HG03521 (cell line): ENCODE measurements around the gene SLC35G4.
"Not testable (repeated sequence)": the region's sequence is repeated elsewhere in the genome, so short reads cannot be mapped to it uniquely, and the experiment has no call there.

Experiments used
- ATAC-seq: cut with Tn5 transposase; IDR thresholded peaks from one replicate; pipeline ENCODE4 v1.9.1; 2021; ENCODE audit warnings: mild to moderate bottlenecking, moderate library complexity; ENCODE audit not compliant: unreplicated experiment

SLC35G4 gene

GRCh38 chr18:11613073-11613472 is 3.7 kb downstream of the SLC35G4 start:
- ATAC-seq, result not testable (repeated sequence)

GRCh38 chr18:11613611-11614010 is 4.2 kb downstream of the SLC35G4 start:
- not testable (repeated sequence) for ATAC-seq

- not testable (repeated sequence) for ATAC-seq
These were observed 4.6 kb downstream of the SLC35G4 start for GRCh38 chr18:11614042-11614441.

- ATAC-seq, result not testable (repeated sequence)
These were observed 5.6 kb downstream of the SLC35G4 start for GRCh38 chr18:11614981-11615380.

DNA sequence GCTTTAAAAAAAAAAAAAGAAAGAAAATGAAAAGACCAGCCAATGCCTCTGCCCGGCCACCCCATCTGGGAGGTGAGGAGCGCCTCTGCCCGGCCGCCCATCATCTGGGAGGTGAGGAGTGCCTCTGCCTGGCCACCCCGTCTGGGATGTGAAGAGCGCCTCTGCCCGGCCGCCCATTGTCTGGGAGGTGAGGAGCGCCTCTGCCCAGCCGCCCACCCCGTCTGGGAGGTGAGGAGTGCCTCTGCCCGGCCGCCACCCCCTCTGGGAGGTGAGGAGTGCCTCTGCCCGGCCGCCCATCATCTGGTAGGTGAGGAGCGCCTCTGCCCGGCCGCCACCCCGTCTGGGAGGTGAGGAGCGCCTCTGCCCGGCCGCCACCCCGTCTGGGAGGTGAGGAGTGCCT is 37.9 kb downstream of the SLC35G4 start:
- not testable (repeated sequence) for ATAC-seq

DNA sequence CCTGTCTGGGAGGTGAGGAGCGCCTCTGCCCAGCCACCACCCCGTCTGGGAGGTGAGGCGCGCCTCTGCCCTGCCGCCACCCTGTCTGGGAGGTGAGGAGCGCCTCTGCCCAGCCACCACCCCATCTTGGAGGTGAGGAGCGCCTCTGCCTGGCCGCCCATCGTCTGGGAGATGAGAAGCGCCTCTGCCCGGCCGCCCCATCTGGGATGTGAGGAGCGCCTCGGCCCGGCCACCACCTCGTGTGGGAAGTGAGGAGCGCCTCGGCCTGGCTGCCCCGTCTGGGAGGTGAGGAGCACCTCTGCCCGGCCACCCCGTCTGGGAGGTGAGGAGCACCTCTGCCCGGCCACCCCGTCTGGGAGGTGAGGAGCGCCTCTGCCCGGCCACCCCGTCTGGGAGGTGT is 38.4 kb downstream of the SLC35G4 start:
- not testable (repeated sequence) for ATAC-seq

DNA sequence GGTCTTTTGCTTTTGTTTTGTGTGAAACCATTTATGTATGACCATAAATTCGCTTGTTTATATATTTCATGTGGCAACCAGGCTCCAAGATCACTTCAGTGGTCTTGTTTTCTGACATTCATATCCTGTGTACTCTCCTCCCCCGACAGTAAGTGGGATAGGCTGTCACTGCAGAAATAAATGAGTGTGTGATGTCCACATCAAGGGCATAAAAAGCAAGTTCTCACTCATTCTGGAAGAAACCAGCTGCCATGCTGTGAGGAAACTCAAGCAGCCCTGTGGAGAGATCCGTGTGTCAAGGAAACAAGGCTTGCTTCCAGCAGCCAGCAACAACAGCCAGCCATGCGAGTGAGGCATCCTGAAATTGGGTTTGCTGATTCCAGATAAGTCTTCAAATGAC is 40.4 kb downstream of the SLC35G4 start:
- no peak for ATAC-seq

DNA sequence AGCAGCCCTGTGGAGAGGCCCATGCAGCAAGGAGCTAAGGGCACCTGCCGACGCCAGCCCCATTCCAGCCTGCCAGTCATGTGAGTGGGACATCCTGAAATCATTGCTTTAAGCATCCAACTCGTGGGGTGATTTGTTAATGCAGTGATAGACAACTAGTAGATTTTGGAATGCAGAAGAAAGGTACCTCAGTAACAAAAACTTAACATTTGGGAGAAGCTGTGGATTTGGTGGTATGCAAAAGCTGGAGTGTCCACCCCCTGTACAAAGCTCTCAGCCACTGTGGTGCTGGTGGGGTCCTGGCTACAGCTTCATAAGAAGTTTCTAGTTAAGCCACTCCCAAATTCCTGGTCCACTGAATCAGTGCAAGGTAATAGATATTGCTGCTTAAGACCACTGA is 42.5 kb downstream of the SLC35G4 start:
- ATAC-seq, result no peak

- no peak for ATAC-seq
These were observed 44.1 kb downstream of the SLC35G4 start for GRCh38 chr18:11653521-11653920.

- no peak for ATAC-seq
These were observed 45.6 kb downstream of the SLC35G4 start for GRCh38 chr18:11654736-11655605.

- no peak for ATAC-seq
These were observed 46.2 kb downstream of the SLC35G4 start for GRCh38 chr18:11655606-11655932.

DNA sequence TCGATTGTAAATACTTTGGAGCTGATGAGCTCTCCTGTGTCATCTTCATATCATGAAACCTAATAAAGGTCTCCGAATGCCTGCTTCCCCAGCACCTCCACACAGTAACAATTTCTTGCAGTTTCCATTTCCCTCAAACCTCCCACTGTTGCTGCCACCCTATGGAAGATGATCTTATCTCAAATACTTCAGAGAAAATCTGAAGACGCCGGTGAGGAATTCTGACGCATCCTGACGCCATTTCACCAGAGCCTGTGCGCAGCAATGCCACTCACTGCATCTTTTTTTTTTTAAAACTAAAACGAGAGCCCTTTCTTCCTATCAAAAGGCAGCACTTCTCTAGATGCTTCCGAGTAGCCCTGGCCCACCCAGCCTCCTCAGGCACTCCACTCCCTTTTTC is 47.8 kb downstream of the SLC35G4 start:
- ATAC-seq, result no peak

DNA sequence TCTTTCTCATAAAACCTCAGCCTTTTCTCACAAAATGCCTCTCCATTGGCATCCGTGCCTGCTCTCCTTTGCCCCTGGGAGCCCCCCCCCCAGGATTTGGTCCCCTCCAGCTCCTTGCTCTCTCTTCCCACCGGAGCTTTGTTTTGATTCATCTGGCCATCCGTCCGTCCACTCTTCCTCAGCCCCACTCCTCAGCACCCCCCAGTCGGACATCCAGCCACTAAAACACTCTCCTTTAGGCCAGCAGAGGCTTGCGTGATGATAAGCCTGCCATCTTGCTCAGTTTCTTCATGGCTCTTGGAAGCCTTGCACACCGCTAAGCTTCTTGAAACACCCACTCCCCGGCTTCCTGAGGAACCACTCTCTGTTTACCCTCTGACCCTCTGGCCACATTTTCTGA is 48.2 kb downstream of the SLC35G4 start:
- no peak for ATAC-seq

DNA sequence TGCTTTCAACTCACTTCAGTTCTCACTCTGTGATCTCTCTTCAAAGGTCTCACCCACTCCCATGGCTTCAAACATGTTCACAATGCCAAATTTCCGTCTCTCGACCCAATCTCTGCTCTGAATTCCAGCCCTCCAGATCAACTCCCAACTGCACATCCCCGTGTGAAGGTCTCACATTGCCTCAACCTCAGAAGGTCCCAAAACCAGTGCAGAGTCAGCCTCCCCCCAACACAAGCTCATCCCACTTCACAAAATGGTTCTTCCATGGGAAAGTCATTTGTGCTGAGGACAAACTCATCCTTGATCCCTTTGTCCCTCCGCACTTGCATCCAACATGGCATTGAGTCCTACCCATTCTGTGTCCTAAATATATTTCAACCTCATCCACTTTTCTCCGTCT is 48.6 kb downstream of the SLC35G4 start:
- ATAC-seq, result no peak

GRCh38 chr18:11658989-11659388 is 49.6 kb downstream of the SLC35G4 start:
- no peak for ATAC-seq
